PC-9 (cell line): ENCODE data around the gene PKP3. TPM values are rescaled to one million over a fixed set of nuclear protein-coding genes. Genes with fewer than 3 reads are reported as not detected.

Experiments
- BruUV-seq: library from RNA; stranded (reverse); fragments of 400-500 nt; replicated peaks from 2 replicates; lab custom pipeline; 2021; lab: Mats Ljungman, UMichigan
- CTCF ChIA-PET: fragments of 300-600 bp; sonication (Branson Sonifier 250); formaldehyde crosslinking; loops from one replicate; lab custom pipeline; 2022; ENCODE audit warnings: antibody characterized with exemption; lab: Charles Lee
- POLR2A ChIA-PET: fragments of 300-600 bp; sonication (Branson Sonifier 250); formaldehyde crosslinking; loops from one replicate; lab custom pipeline; 2022; ENCODE audit warnings: antibody characterized with exemption; ENCODE audit not compliant: unreplicated experiment; lab: Charles Lee
- DNase-seq, 2 experiments: peaks; one replicate each; pipeline versions ENCODE4 v3.0.0 to v3.0.0-alpha.2; 2015 to 2022; ENCODE audit warnings: mixed read lengths in 1 of 2
- H2AFZ ChIP-seq: fragments of 200-600 bp; sonication (generic); 2 replicates; pipeline ENCODE4 v1.8.1; 2017; ENCODE audit warnings: antibody characterized with exemption
- H3F3A ChIP-seq: fragments of 200-600 bp; sonication (generic); 2 replicates; pipeline ENCODE4 v1.8.1; 2017; ENCODE audit warnings: antibody characterized with exemption, mild to moderate bottlenecking, low read depth; ENCODE audit not compliant: insufficient read depth
- H3K27ac ChIP-seq: fragments of 200-600 bp; sonication (generic); 2 replicates; pipeline ENCODE4 v1.6.1; 2016; ENCODE audit warnings: mixed run types
- H3K27me3 ChIP-seq: fragments of 200-600 bp; sonication (generic); 2 replicates; pipeline ENCODE4 v1.6.1; 2016; ENCODE audit warnings: low read depth, mixed run types; ENCODE audit not compliant: insufficient read depth
- H3K36me3 ChIP-seq: fragments of 200-600 bp; sonication (generic); 2 replicates; pipeline ENCODE4 v1.6.1; 2016; ENCODE audit warnings: low read depth, mixed run types
- H3K4me1 ChIP-seq: fragments of 200-600 bp; sonication (generic); replicated peaks from 2 replicates; pipeline ENCODE4 v1.6.1; 2016; ENCODE audit warnings: mixed run types; ENCODE audit not compliant: insufficient read depth
- H3K4me2 ChIP-seq: fragments of 200-600 bp; sonication (generic); 2 replicates; pipeline ENCODE4 v1.6.1; 2017; ENCODE audit warnings: mixed run types
- H3K4me3 ChIP-seq: fragments of 200-600 bp; sonication (generic); 2 replicates; pipeline ENCODE4 v1.6.1; 2016; ENCODE audit warnings: mixed run types
- H3K79me2 ChIP-seq: fragments of 200-600 bp; sonication (generic); 2 replicates; pipeline ENCODE4 v1.6.1; 2017; ENCODE audit warnings: low read depth, mixed run types
- H3K9me2 ChIP-seq: fragments of 200-600 bp; sonication (generic); 2 replicates; pipeline ENCODE4 v1.8.1; 2017; ENCODE audit warnings: mild to moderate bottlenecking; ENCODE audit not compliant: insufficient read depth
- H3K9me3 ChIP-seq: fragments of 200-600 bp; sonication (generic); 2 replicates; pipeline ENCODE4 v1.8.1; 2016; ENCODE audit warnings: low read depth; ENCODE audit not compliant: insufficient read depth
- H4K20me1 ChIP-seq: fragments of 200-600 bp; sonication (generic); 2 replicates; pipeline ENCODE4 v1.8.1; 2017; ENCODE audit not compliant: insufficient read depth
- CTCF ChIP-seq: fragments of 200-600 bp; sonication (generic); conservative IDR thresholded peaks from 2 replicates; pipeline ENCODE4 v1.6.1; 2017; ENCODE audit warnings: mixed run types, antibody characterized with exemption, mild to moderate bottlenecking, moderate library complexity
- EZH2 ChIP-seq: fragments of 200-600 bp; sonication (generic); IDR thresholded peaks from 2 replicates; pipeline ENCODE4 v1.8.0; 2017; ENCODE audit warnings: antibody characterized with exemption, low read depth
- intact Hi-C: fragments of 100-400 bp; cut with micrococcal nuclease; formaldehyde crosslinking; loops from one replicate; pipeline ENCODE4 v1.10.0; 2022; ENCODE audit not compliant: unreplicated experiment
- total RNA-seq: library from RNA; stranded (reverse); gene quantifications from 2 replicates; pipeline ENCODE4 v1.2.3, GENCODE V29; 2021

The PKP3 gene
- total RNA-seq, 1 experiment from 2014 or later = 83.7 TPM

GRCh38 chr11:407651-408123 lies 13.7 kb downstream of the PKP3 start:
- ChIA-PET POLR2A (interaction anchor here (0.6 to 0.9 kb wide), 5 partner anchors 14 to 504 kb away, joined by 3 to 9 read pairs (median 5); partner anchors contain the start of genes BET1L, PKP3 and RIC8A), CTCF (interaction anchor here (1.0 kb wide), 2 partner anchors 41 to 43 kb away, joined by 4 to 8 read pairs; no protein-coding TSS in a partner anchor)
- H4K20me1 ChIP-seq = no peaks in the 10 kb centered on the region
- no peak overlapping the region for H3K27ac ChIP-seq
- intact Hi-C loops = no loop called here
- H3F3A ChIP-seq = 0 out of 2 replicates have a peak, but pooled peaks cover 3% of the 10 kb centered on the region
- TF ChIP-seq CTCF (no peak), EZH2 (no peak)
- no peak overlapping the region for H3K4me3 ChIP-seq
- no peaks in the 10 kb centered on the region for H3K79me2 ChIP-seq
- H3K36me3 ChIP-seq = no peaks in the 10 kb centered on the region
- H3K4me2 ChIP-seq = no peak overlapping the region
- no TSS peak for BruUV-seq
- no peaks in the 10 kb centered on the region for H3K9me2 ChIP-seq
- no peak for DNase-seq
- no peaks in the 10 kb centered on the region for H3K27me3 ChIP-seq
- H2AFZ ChIP-seq = no peak overlapping the region
- no peaks in the 10 kb centered on the region for H3K9me3 ChIP-seq
- H3K4me1 ChIP-seq = no peaks in the 10 kb centered on the region

- no peak overlapping the region for H3K4me2 ChIP-seq
- H3K27me3 ChIP-seq = no peaks in the 10 kb centered on the region
- H3K36me3 ChIP-seq = no peaks in the 10 kb centered on the region
- BruUV-seq = no TSS peak
- no peaks in the 10 kb centered on the region for H3K4me1 ChIP-seq
- intact Hi-C loops = no loop called here
- no peak overlapping the region for H3K4me3 ChIP-seq
- H3K9me2 ChIP-seq = no peaks in the 10 kb centered on the region
- no peak for DNase-seq
- no peaks in the 10 kb centered on the region for H3K9me3 ChIP-seq
- ChIA-PET POLR2A (interaction anchor here (0.7 kb wide), 1 partner anchor 285 kb away, joined by 3 read pairs; no protein-coding TSS in a partner anchor), CTCF (no interaction called here)
- H2AFZ ChIP-seq = no peak overlapping the region
- no peaks in the 10 kb centered on the region for H3K79me2 ChIP-seq
- no peak for TF ChIP-seq EZH2
- TF ChIP-seq CTCF = no peak
- no peaks in the 10 kb centered on the region for H4K20me1 ChIP-seq
- no peak overlapping the region for H3K27ac ChIP-seq
- H3F3A ChIP-seq = 0 out of 2 replicates have a peak, but pooled peaks cover 3% of the 10 kb centered on the region
Measured at GRCh38 chr11:408154-409007, 14.4 kb downstream of the PKP3 start.

- H3F3A ChIP-seq = 0 out of 2 replicates have a peak, but pooled peaks cover 3% of the 10 kb centered on the region
- H3K27me3 ChIP-seq = no peaks in the 10 kb centered on the region
- DNase-seq = no peak
- H3K36me3 ChIP-seq = no peaks in the 10 kb centered on the region
- intact Hi-C loops = no loop called here
- no peak overlapping the region for H3K4me3 ChIP-seq
- H4K20me1 ChIP-seq = no peaks in the 10 kb centered on the region
- POLR2A ChIA-PET = interaction anchor here (0.5 kb wide), 1 partner anchor 52 kb away, joined by 3 read pairs; no protein-coding TSS in a partner anchor
- BruUV-seq = no TSS peak
- H3K4me1 ChIP-seq = no peaks in the 10 kb centered on the region
- H3K9me2 ChIP-seq = no peaks in the 10 kb centered on the region
- no peak overlapping the region for H3K4me2 ChIP-seq
- H3K79me2 ChIP-seq = no peaks in the 10 kb centered on the region
- TF ChIP-seq CTCF = no peak
- no peak for TF ChIP-seq EZH2
- no peak overlapping the region for H2AFZ ChIP-seq
- no peak overlapping the region for H3K27ac ChIP-seq
- H3K9me3 ChIP-seq = no peaks in the 10 kb centered on the region
- CTCF ChIA-PET = no interaction called here
Measured at GRCh38 chr11:409008-409599, 15.1 kb downstream of the PKP3 start.
